Suprapubic skin (tissue), 3 donors: ENCODE data around the gene MAP2K6.

ENCODE experiments used
- POLR2A ChIP-seq, 2 donors: fragments of 450-650 bp; IDR thresholded peaks; one replicate each; pipeline ENCODE4 v1.6.1; 2017; ENCODE audit warnings: antibody characterized with exemption in 2 of 2, mild to moderate bottlenecking in 2 of 2, moderate library complexity in 2 of 2
- TF ChIP-seq, protein P1 (sequence below), 2 donors: fragments of 200-600 bp in 1 of 2; fragments of 450-650 bp in 1 of 2; sonication (generic) in 1 of 2; IDR thresholded peaks; one replicate each; pipeline ENCODE4 v1.5.1; 2016 to 2019; ENCODE audit warnings: antibody characterized with exemption in 2 of 2, mild to moderate bottlenecking in 1 of 2, moderate library complexity in 1 of 2

DNA sequence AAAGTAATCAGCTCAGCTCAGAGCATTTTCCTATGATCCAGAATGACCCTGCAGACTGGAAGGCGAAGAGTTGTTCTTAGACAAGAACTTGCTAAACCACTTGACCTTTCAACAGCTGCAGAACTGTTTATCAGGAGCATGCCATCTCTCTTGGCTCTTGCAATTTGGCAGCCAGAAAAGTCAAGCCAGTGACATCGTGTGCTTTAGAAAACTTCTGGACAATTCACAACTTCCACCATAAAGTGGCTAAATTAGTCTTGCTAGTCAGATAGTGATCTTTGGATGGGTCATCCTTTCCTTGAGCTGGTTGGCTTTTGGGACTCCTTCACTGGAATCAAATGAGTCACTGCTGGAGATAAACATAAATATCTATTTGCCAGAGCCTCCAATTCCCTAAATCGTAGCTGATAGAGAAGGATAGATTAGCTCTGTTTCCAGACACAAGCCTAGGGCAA lies 146.5 kb downstream of the MAP2K6 start:
- TF ChIP-seq, protein P1, sequence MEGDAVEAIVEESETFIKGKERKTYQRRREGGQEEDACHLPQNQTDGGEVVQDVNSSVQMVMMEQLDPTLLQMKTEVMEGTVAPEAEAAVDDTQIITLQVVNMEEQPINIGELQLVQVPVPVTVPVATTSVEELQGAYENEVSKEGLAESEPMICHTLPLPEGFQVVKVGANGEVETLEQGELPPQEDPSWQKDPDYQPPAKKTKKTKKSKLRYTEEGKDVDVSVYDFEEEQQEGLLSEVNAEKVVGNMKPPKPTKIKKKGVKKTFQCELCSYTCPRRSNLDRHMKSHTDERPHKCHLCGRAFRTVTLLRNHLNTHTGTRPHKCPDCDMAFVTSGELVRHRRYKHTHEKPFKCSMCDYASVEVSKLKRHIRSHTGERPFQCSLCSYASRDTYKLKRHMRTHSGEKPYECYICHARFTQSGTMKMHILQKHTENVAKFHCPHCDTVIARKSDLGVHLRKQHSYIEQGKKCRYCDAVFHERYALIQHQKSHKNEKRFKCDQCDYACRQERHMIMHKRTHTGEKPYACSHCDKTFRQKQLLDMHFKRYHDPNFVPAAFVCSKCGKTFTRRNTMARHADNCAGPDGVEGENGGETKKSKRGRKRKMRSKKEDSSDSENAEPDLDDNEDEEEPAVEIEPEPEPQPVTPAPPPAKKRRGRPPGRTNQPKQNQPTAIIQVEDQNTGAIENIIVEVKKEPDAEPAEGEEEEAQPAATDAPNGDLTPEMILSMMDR (IDR thresholded peaks at IDR 0.05): no peak
- TF ChIP-seq POLR2A (IDR thresholded peaks at IDR 0.05): no peak
